ENCODE measurements around the gene RTN4R. TPM values are rescaled to one million over a fixed set of nuclear protein-coding genes. Genes with fewer than 3 reads are reported as not detected.
A peak's percentile ranks its signal among the peaks of the same experiment; 100 is the strongest.

The RTN4R gene
- total and polyA plus RNA-seq, 9 of the 15 experiments (the other 6 are each of a cell fraction or from before 2014, with no cell fraction given), result 0.04 to 2.8 (median 1.4) TPM; not detected in 3

DNA sequence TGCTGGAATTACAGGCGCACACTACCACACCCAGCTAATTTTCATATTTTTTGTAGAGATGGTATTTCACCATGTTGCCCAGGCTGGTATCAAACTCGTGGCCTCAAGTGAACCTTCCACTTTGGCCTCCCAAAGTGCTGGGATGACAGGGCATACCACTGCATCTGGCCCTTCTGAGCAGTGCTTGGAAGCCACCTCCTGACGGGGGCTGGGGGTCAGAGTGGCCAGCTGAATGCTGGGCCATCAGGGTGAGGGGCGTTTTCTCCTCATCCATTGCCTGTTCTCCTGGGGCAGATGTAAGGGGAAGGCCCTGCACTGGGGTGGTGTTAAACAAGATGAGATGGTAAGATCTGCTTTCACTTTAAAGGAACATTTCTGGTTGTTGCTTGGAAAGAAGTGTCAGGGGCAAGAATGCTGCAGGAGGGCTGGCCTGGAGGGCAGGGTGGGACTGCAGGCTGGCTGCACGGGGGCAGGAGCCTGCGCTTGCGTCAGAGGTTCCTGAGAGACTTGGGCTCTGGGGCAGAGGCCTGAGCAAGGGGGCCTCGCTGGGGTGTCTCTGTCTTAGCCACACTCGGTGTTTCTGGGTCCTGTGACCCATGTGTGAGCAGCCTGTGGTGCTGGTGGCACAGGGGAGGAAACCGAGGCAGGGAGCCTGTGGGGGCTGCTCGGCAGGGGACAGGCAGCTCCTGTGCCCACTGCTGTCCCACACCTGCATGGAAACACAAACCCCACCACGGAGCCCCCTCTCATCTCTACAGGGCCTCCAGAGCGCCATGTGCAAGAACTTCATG is 34.5 kb upstream of the RTN4R start (continued):
- TF ChIP-seq CTCFL (IDR thresholded peaks at IDR 0.05; ENCODE audit: borderline replicate concordance, insufficient read depth, low read depth, low read length, poor library complexity, severe bottlenecking), result no peak
- no peak for TF ChIP-seq ZNF507 (tag; conservative IDR thresholded peaks at IDR 0.05)
- no peak for TF ChIP-seq RERE (CRISPR knock-in tag; IDR thresholded peaks at IDR 0.05; ENCODE audit: borderline replicate concordance)
- no peak for TF ChIP-seq POLR2AphosphoS2 (IDR thresholded peaks at IDR 0.05; ENCODE audit: low read length)
- TF ChIP-seq ILF3 (IDR thresholded peaks at IDR 0.05; ENCODE audit: borderline replicate concordance), result no peak
- TF ChIP-seq CREM (IDR thresholded peaks at IDR 0.05; ENCODE audit: low read depth), result no peak
- TF ChIP-seq POLR2A (conservative IDR thresholded peaks at IDR 0.05), result no peak
- no peak for TF ChIP-seq SMARCC2 (IDR thresholded peaks at IDR 0.05; ENCODE audit: low read depth)
- no peak for TF ChIP-seq RBFOX2 (IDR thresholded peaks at IDR 0.05; ENCODE audit: low read depth, low read length)
- TF ChIP-seq, protein P1, sequence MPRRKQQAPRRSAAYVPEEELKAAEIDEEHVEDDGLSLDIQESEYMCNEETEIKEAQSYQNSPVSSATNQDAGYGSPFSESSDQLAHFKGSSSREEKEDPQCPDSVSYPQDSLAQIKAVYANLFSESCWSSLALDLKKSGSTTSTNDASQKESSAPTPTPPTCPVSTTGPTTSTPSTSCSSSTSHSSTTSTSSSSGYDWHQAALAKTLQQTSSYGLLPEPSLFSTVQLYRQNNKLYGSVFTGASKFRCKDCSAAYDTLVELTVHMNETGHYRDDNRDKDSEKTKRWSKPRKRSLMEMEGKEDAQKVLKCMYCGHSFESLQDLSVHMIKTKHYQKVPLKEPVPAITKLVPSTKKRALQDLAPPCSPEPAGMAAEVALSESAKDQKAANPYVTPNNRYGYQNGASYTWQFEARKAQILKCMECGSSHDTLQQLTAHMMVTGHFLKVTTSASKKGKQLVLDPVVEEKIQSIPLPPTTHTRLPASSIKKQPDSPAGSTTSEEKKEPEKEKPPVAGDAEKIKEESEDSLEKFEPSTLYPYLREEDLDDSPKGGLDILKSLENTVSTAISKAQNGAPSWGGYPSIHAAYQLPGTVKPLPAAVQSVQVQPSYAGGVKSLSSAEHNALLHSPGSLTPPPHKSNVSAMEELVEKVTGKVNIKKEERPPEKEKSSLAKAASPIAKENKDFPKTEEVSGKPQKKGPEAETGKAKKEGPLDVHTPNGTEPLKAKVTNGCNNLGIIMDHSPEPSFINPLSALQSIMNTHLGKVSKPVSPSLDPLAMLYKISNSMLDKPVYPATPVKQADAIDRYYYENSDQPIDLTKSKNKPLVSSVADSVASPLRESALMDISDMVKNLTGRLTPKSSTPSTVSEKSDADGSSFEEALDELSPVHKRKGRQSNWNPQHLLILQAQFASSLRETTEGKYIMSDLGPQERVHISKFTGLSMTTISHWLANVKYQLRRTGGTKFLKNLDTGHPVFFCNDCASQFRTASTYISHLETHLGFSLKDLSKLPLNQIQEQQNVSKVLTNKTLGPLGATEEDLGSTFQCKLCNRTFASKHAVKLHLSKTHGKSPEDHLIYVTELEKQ (CRISPR knock-in tag; IDR thresholded peaks at IDR 0.05), result 0 out of 2 replicates have a peak, but pooled peaks have one; percentile 7
- no peak for TF ChIP-seq HES1 (IDR thresholded peaks at IDR 0.05; ENCODE audit: low read depth)
- peak; percentile 47; the same call in 1 of the 2 replicates for TF ChIP-seq FOXP1 (CRISPR knock-in tag; IDR thresholded peaks at IDR 0.05)

All from K562 (cell line).